Thoracic aorta (tissue), 2 donors: ENCODE measurements around the gene ZFP69. TPM values are rescaled to one million over a fixed set of nuclear protein-coding genes. Genes with fewer than 3 reads are reported as not detected.

Experiments used
- ATAC-seq: fragments of 150-250 bp; one replicate; pipeline ENCODE4 v1.8.0; 2017; ENCODE audit warnings: low read depth; ENCODE audit not compliant: insufficient number of reproducible peaks, low FRiP score
- DNase-seq: peaks from one replicate; pipeline ENCODE4 v3.0.0-alpha.2; 2020; ENCODE audit warnings: low spot score
- H3K27ac ChIP-seq, 2 donors: fragments of 200-600 bp; sonication (generic); 1 replicate in 1 of 2; 2 replicates in 1 of 2; pipeline ENCODE4 v1.5.1; 2016; ENCODE audit warnings: mild to moderate bottlenecking in 2 of 2, moderate library complexity in 2 of 2
- H3K27me3 ChIP-seq: fragments of 200-600 bp; sonication (generic); replicated peaks from 2 replicates; pipeline ENCODE4 v1.6.0; 2016; ENCODE audit warnings: mild to moderate bottlenecking; ENCODE audit not compliant: insufficient read depth
- H3K36me3 ChIP-seq: fragments of 200-600 bp; sonication (generic); one replicate; pipeline ENCODE4 v1.5.1; 2016
- H3K4me1 ChIP-seq, 2 donors: fragments of 200-600 bp; sonication (generic); 1 replicate in 1 of 2; 2 replicates in 1 of 2; pipeline versions ENCODE4 v1.5.1 to v1.6.0; 2016; ENCODE audit warnings: low read depth in 2 of 2, mild to moderate bottlenecking in 1 of 2; ENCODE audit not compliant: control insufficient read depth in 1 of 2
- H3K4me3 ChIP-seq: fragments of 200-600 bp; sonication (generic); 2 replicates; pipeline ENCODE4 v1.5.1; 2016; ENCODE audit warnings: mild to moderate bottlenecking
- H3K9me3 ChIP-seq: fragments of 200-600 bp; sonication (generic); 2 replicates; pipeline ENCODE4 v1.5.1; 2016
- CTCF ChIP-seq: fragments of 200-600 bp; sonication (generic); IDR thresholded peaks from one replicate; pipeline ENCODE4 v1.5.1; 2019; ENCODE audit warnings: antibody characterized with exemption
- total RNA-seq, 2 donors: library from RNA; depleted of rRNA; stranded (reverse); fragments of >200 nt; gene quantifications; one replicate each; pipeline versions ENCODE4 v1.1.0 to v1.2.3, GENCODE V29; 2016

The ZFP69 gene
- total RNA-seq, 2 donors from 2014 or later: 3.2 to 5.1 TPM

GRCh38 chr1:40438391-40439015, 38.6 kb upstream of the ZFP69 start:
- TF ChIP-seq CTCF: peak; percentile 57
- Histone ChIP-seq H3K9me3 (no peaks in the 10 kb centered on the region), H3K4me1 (no peaks in the 10 kb centered on the region), H3K4me3 (no peak overlapping the region), H3K27ac (no peak overlapping the region), H3K36me3 (no peaks in the 10 kb centered on the region), H3K27me3 (no peaks in the 10 kb centered on the region)
- ATAC-seq (no peak), DNase-seq (no peak)

- H3K9me3 ChIP-seq: no peaks in the 10 kb centered on the region
- H3K27me3 ChIP-seq: no peaks in the 10 kb centered on the region
- no peak overlapping the region for H3K27ac ChIP-seq
- no peaks in the 10 kb centered on the region for H3K4me1 ChIP-seq
- no peak for DNase-seq
- TF ChIP-seq CTCF: no peak
- no peak overlapping the region for H3K4me3 ChIP-seq
- no peak for ATAC-seq
- H3K36me3 ChIP-seq: no peaks in the 10 kb centered on the region
Observed at GRCh38 chr1:40439247-40439646, 37.8 kb upstream of the ZFP69 start.

GRCh38 chr1:40449684-40450494, 27.2 kb upstream of the ZFP69 start, which contains the start of gene ZFP69B:
ZFP69B (plus strand) TSS chr1:40450476; CDS start chr1:40450962, 486 bp downstream.
- no peaks in the 10 kb centered on the region for H3K27me3 ChIP-seq
- TF ChIP-seq CTCF: no peak
- peaks cover 3 to 13% of the 10 kb centered on the region in 2 donors for H3K4me1 ChIP-seq
- no peaks in the 10 kb centered on the region for H3K9me3 ChIP-seq
- H3K27ac ChIP-seq: peak within 1 kb of the TSS; percentile 61 to 69
- no peaks in the 10 kb centered on the region for H3K36me3 ChIP-seq
- peak within 1 kb of the TSS; percentile 77 for H3K4me3 ChIP-seq
- DNase-seq: peak; percentile 34
- ATAC-seq: peak; percentile 85

- Histone ChIP-seq H3K36me3 (no peaks in the 10 kb centered on the region), H3K27me3 (no peaks in the 10 kb centered on the region), H3K4me3 (peak overlapping the region; percentile 77), H3K27ac (peak overlapping the region; percentile 61 to 69), H3K9me3 (no peaks in the 10 kb centered on the region), H3K4me1 (peaks cover 3 to 13% of the 10 kb centered on the region in 2 donors)
- ATAC-seq (peak; percentile 34), DNase-seq (no peak)
- no peak for TF ChIP-seq CTCF
Observed at GRCh38 chr1:40450495-40451237, 26.4 kb upstream of the ZFP69 start.

- TF ChIP-seq CTCF: no peak
- no peaks in the 10 kb centered on the region for H3K36me3 ChIP-seq
- peaks cover 3 to 13% of the 10 kb centered on the region in 2 donors for H3K4me1 ChIP-seq
- H3K27me3 ChIP-seq: no peaks in the 10 kb centered on the region
- no peak overlapping the region for H3K27ac ChIP-seq
- H3K9me3 ChIP-seq: no peaks in the 10 kb centered on the region
- H3K4me3 ChIP-seq: peak overlapping the region; percentile 77
- ATAC-seq (no peak), DNase-seq (no peak)
Observed at GRCh38 chr1:40451238-40451585, 25.9 kb upstream of the ZFP69 start.
